K562 (cell line): ENCODE measurements around the gene EEA1. TPM values are rescaled to one million over a fixed set of nuclear protein-coding genes. Genes with fewer than 3 reads are reported as not detected.

Experiments
- ARID1B ChIP-seq: fragments of 450-650 bp; IDR thresholded peaks from 2 replicates; pipeline ENCODE4 v1.6.1; 2016; ENCODE audit warnings: antibody characterized with exemption, mild to moderate bottlenecking, inconsistent platforms
- ARNT ChIP-seq, 2 experiments: fragments of 450-650 bp; IDR thresholded peaks; 2 replicates each; pipeline ENCODE4 v1.6.1; 2016; ENCODE audit warnings: mild to moderate bottlenecking in 1 of 2
- BRCA1 ChIP-seq, 2 experiments: fragments of 450-650 bp in 1 of 2; sonication (generic) in 1 of 2; formaldehyde crosslinking in 1 of 2; IDR thresholded peaks; 2 replicates each; pipeline versions ENCODE4 v1.5.0 to v1.6.1; 2017 to 2020; ENCODE audit warnings: mild to moderate bottlenecking in 1 of 2, missing genetic modification reagents in 1 of 2
- CC2D1A ChIP-seq: fragments of 450-650 bp; IDR thresholded peaks from 2 replicates; pipeline ENCODE4 v1.6.1; 2017; ENCODE audit warnings: mild to moderate bottlenecking
- CTBP1 ChIP-seq: fragments of 450-650 bp; IDR thresholded peaks from 2 replicates; pipeline ENCODE4 v1.6.1; 2016; ENCODE audit warnings: borderline replicate concordance
- EGR1 ChIP-seq: fragments of 450-650 bp; conservative IDR thresholded peaks from 2 replicates; pipeline ENCODE4 v1.6.1; 2017; ENCODE audit warnings: mild to moderate bottlenecking
- ESRRA ChIP-seq: fragments of 450-650 bp; IDR thresholded peaks from 2 replicates; pipeline ENCODE4 v1.6.1; 2014; ENCODE audit warnings: low read depth, mild to moderate bottlenecking, moderate library complexity, borderline replicate concordance
- HOMEZ ChIP-seq: fragments of 250-450 bp; sonication (Bioruptor Pico); IDR thresholded peaks from 2 replicates; pipeline ENCODE4 v1.4.0; 2020; ENCODE audit warnings: mild to moderate bottlenecking, moderate library complexity
- MXD1 ChIP-seq: fragments of 250-450 bp; sonication (Bioruptor Pico); IDR thresholded peaks from 2 replicates; pipeline ENCODE4 v1.8.0; 2021; ENCODE audit warnings: borderline replicate concordance, mild to moderate bottlenecking, moderate library complexity; ENCODE audit not compliant: poor library complexity, severe bottlenecking
- PKNOX1 ChIP-seq: fragments of 450-650 bp; IDR thresholded peaks from 2 replicates; pipeline ENCODE4 v1.6.1; 2016
- RBM15 ChIP-seq: fragments of 200-400 bp; formaldehyde crosslinking; IDR thresholded peaks from 2 replicates; pipeline ENCODE4 v1.6.1; 2018; ENCODE audit warnings: mild to moderate bottlenecking, low read length, moderate library complexity; ENCODE audit not compliant: insufficient read depth
- ZBTB40 ChIP-seq, 2 experiments: fragments of 450-650 bp in 1 of 2; sonication (generic) in 1 of 2; formaldehyde crosslinking in 1 of 2; IDR thresholded peaks; 2 replicates each; pipeline versions ENCODE4 v1.7.1 to v1.9.0; 2016 to 2022; ENCODE audit warnings: inconsistent platforms in 1 of 2, mild to moderate bottlenecking in 1 of 2, missing genetic modification reagents in 1 of 2
- ZNF436 ChIP-seq: fragments of 250-450, 450-650 bp; sonication (Bioruptor Pico); formaldehyde crosslinking; IDR thresholded peaks from 2 replicates; pipeline ENCODE4 v1.7.0; 2020; ENCODE audit warnings: mild to moderate bottlenecking
- ZNF696 ChIP-seq: fragments of 250-450 bp; sonication (Bioruptor Pico); conservative IDR thresholded peaks from 2 replicates; pipeline ENCODE4 v1.4.0; 2020; ENCODE audit warnings: mild to moderate bottlenecking, moderate library complexity
- polyA plus RNA-seq, 8 experiments: library from polyadenylated mRNA; depleted of rRNA in 4 of 8; stranded (reverse) in 5 of 8; unstranded in 3 of 8; fragments of >200 nt; fragmentation: Nextera tagmentation in 2 of 8; fragmentation: Illumina TruSeq in 1 of 8; extraction: Ambion mirVana in 2 of 8; extraction: Trizol in 1 of 8; gene quantifications; 2 replicates each; pipeline versions ENCODE4 v1.2.1 to v1.2.3, GENCODE V29; 2011 to 2014; ENCODE audit warnings: inconsistent platforms in 1 of 8, missing spikeins in 1 of 8
- total RNA-seq, 7 experiments: library from RNA; depleted of rRNA in 6 of 7; stranded (reverse); fragments of >200 nt in 6 of 7; fragmentation: Illumina TruSeq in 2 of 7; extraction: Trizol in 2 of 7; gene quantifications; 2 replicates each; pipeline versions ENCODE4 v1.2.1 to v1.2.3, GENCODE V29; 2011 to 2021; ENCODE audit warnings: low replicate concordance in 1 of 7

The EEA1 gene
- total and polyA plus RNA-seq, 9 of the 15 experiments (the other 6 are each of a cell fraction or from before 2014, with no cell fraction given), result 3.5 to 17.1 (median 7.5) TPM

- peak; percentile 39; the same call in 1 of the 2 replicates for TF ChIP-seq ZBTB40 (IDR thresholded peaks at IDR 0.05)
- TF ChIP-seq ZBTB40 (CRISPR knock-in tag; IDR thresholded peaks at IDR 0.05), result no peak
- TF ChIP-seq CC2D1A, result no peak
- TF ChIP-seq ZNF436 (CRISPR knock-in tag), result no peak
- no peak for TF ChIP-seq ARNT (IDR thresholded peaks at IDR 0.05)
- peak; percentile 97 for TF ChIP-seq EGR1
- TF ChIP-seq ZNF696 (CRISPR knock-in tag), result no peak
- peak; percentile 87; the same call in 1 of the 2 replicates for TF ChIP-seq CTBP1
- peak; percentile 87 for TF ChIP-seq MXD1 (CRISPR knock-in tag)
- TF ChIP-seq RBM15, result no peak
- TF ChIP-seq ARID1B, result 0 out of 2 replicates have a peak, but pooled peaks have one; percentile 11
- peak; percentile 98 for TF ChIP-seq PKNOX1
- no peak for TF ChIP-seq BRCA1 (IDR thresholded peaks at IDR 0.05)
- TF ChIP-seq BRCA1 (CRISPR knock-in tag; IDR thresholded peaks at IDR 0.05), result no peak
- no peak for TF ChIP-seq HOMEZ (CRISPR knock-in tag)
- peak; percentile 81 for TF ChIP-seq ESRRA
Observed at GRCh38 chr12:92928962-92929915, at the start of gene EEA1 (continued).
